NCI-H2107 (cell line): ENCODE measurements around the gene USP16.
"Not testable (repeated sequence)": the region's sequence is repeated elsewhere in the genome, so short reads cannot be mapped to it uniquely, and the experiment has no call there.

Experiments
- DNase-seq: peaks from one replicate; lab custom pipeline; 2025; lab: John Stamatoyannopoulos, UW

USP16 gene

DNA sequence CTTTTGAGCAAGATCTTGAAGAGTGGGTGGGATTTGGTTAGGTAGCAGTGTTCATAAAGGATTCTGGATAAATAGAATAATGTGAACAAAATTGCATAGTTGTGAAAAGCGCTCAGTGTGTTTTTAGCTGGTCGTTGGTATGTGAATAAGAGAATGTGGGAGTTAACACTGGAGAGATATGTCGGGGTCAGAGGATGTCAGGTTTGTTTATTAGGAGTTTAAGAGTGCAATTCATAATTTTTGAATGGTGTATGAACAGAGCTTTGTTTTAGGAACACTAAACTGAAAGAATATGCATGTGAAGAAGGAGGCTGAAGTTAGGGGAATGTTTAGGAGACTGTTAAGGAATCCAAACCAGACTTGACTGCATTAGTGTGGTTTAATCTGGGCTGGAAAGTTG, 9.4 kb downstream of the USP16 start:
- DNase-seq, result no peak

DNA sequence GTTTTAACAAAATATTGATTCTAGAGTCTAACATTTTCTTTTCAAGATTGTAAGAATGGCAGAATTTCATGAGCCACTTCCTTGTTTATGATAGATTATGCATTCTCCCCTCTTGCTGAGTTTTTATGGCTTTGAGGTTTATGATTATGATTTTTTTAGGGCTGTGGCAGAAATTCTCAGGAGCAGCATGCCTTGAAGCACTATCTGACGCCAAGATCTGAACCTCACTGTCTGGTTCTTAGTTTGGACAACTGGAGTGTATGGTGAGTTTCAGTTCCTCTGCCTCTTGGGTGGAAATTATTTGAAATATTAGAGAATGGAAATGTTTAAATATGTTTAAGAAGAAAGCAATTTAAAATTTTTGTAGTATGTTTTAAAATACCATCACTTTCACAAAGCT, 10.2 kb downstream of the USP16 start:
- DNase-seq, result no peak

DNA sequence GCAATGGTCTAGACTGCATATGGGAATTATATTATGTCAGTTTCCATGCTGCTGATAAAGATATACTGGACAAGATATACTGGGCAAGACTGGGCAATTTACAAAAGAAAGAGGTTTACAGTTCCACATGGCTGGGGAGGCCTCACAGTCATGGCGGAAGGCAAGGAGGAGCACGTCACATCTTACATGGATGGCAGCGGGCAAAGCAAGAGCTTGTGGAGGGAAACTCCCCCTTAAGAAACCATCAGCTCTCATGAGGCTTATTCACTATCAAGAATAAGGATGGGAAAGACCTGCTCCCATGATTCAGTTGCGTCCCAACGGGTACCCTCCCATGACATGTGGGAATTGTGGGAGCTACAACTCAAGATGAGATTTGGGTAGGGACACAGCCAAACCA, 27.8 kb downstream of the USP16 start:
- no peak for DNase-seq

DNA sequence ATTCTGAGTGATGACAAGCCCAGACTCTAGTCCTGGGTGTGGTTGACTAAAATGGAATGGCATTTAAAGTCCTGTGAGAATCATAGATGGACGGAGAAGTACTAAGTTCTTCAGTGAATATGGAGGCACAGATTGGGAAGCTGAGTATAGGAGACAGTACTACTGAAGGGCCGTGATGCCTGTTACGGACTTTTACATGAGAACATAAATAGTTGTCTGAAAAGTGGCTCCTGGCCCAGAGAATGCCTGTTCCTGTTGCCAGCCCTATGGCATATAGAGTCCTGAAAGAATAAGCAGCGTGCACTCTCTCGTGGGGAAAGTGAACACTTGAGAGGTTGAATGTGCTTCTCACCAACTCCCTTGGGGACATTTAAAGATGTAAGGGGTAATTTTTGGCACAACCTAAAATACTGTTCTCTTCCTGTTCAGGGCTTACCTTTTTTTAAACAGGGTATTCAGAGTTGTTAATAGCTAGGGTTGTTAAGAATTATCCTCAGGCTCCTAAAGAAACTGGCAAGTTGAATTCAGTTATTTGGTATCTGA, 28.6 kb downstream of the USP16 start:
- peak; percentile 34 for DNase-seq

DNA sequence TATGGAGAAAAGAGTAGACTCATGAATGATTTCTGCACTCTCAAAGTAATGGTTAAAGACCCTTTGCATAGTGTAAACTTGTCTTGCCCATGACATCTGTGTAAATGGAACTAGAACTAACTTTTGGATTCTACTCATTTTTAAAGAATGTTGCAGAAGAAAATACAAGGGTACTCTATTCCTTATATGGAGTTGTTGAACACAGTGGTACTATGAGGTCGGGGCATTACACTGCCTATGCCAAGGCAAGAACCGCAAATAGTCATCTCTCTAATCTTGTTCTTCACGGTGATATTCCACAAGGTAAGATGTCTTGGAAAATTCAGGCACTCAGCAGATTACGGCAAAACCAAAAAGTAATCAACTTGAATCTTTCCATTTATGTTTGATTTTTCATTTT, 29.2 kb downstream of the USP16 start:
- DNase-seq, result no peak

DNA sequence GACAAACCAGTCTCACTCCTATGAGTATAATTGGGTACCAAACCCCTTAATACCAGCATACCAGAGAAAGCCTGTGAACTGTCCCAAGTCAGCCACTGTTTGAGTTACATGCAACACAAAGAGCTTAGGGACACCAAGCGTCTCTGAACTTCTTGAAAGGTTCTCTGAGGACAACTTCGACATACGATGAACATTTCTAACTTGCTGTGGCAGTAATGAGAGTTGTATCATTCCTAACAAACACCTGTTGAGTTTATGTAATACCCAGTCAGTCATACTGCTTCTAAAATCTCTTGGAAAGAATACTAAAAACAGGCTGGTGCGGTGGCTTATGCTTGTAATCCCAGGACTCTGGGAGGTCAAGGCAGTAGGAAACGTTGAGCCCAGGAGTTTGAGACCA, 30.6 kb downstream of the USP16 start:
- no peak for DNase-seq

DNA sequence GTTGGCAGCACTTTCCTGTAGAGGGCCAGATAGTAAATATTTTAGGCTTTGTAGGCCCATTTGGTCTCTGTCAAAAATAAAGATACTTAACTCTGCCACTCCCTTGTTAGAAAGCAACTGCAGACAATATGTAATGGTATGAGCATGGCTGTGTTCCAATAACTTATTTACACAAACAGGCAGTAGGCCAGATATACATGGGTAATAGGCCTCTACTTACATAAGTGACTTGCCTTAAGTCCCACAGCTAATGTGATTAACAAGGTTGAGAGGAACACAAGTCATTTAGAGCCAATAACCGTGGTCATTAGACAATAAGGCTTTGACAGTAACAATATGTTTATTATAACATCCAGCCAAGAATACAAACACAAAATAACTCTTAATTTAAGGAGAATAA, 31.5 kb downstream of the USP16 start:
- no peak for DNase-seq

DNA sequence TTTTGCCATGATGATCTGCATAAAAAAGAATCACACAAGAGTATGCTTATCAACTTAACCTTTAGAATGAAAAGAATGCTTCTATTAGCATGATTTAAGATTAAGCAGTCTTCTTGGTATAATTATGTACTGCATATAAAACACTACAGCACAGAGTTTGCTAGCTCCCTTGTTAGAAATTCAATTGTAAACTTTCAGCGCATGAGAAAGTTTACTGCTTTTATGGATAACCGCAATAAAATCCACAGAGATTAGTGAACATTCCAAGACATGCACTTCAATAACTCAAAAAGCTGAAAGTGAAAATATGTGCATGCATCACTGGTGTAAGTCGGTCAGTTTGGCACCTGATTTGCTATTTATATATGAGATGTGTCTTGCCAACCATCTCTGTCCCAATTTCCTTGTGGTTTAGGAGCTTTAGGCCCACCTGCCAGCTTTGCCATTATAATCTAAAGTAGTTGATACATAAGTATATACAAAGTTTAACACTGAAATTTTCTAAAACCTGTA, 32.1 kb downstream of the USP16 start:
- no peak for DNase-seq

DNA sequence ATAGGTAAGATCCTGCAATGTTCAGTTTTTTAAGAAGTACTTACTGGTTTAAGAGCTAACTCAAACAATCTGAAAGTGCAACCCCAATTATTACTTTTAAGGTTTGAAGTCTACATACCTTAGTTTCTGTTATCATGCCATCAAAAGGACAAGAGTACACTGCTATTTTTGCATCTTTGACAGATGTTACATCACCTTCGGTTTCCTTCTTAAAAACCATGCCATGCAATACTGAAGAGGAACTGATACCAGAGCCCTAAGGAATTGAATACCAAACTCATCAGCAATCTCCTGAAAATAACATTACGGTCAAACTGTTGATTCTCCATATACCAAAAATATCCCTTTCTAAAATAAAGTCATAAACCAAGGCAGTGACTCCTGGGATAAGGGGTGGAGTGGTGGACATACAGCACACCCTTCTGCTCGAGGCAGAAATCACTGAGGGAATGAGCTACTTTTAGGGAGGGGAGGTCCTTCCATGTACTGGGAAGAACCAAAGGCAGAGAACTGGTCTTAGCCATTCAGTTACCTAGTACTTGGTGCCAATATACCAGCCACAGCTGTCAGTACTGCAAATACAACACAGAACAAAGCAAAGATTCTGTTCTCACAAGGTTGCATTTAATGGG, 40.5 kb downstream of the USP16 start:
- no peak for DNase-seq

DNA sequence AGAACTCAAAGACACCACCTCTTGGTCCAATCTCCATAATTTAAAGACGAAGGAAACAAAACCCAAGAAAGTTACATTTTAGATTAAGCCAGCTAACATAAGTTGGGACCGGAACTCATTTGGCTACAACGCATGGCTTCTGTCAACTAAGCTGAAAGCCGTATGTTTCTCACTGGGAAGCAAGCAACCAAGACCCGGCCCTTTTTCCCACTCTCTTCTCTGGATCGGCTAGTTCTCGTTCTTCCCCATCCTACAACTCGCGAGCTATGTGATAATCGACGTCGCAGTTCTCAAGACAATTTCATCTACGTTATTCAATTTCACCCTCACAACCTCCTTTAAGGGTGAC, 48.4 kb downstream of the USP16 start:
- DNase-seq, result no peak

DNA sequence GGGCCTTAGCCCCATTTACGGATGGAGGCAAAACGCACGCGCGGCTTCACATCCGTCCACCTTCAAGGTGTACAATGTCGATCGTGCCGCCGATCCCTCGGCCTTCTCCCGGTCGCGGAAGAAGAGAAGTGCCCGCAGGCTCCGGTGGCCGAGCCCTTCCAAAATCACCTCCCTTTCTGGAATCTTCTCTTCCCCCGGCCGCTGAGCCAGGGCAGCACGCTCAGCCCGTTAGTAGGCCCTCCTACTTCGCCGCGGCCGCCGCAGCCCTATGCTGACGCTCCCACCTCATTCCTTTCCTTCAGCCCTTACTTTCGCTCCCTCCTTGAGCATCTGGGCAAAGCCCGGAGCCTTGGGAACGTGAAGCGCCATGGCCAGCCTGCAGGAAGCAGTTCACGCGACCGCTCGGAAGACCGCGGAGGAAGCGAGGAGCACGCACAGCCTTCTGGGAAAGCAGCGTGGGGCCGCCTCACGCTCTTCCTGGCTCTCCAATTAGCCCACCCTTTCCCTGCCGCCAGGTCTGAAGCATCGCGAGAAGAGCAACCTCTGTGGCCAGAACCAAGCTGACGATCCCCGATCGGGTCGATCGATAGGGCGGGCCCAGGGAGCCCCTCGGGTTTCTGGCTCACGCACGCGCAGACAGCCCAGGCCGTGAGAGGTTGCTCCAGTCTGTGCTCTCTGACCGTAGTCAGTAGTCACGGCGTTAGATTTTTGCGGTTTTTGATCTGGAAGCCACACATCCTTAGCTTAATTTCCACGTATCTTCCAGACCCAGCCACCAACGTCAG, 48.9 kb downstream of the USP16 start, which contains the start of gene CCT8:
TSS of gene CCT8 (minus strand) at position 427 of the 785 bp plus-strand sequence. CDS start at position 369, 58 bp downstream.
- DNase-seq, result peak; percentile 97

DNA sequence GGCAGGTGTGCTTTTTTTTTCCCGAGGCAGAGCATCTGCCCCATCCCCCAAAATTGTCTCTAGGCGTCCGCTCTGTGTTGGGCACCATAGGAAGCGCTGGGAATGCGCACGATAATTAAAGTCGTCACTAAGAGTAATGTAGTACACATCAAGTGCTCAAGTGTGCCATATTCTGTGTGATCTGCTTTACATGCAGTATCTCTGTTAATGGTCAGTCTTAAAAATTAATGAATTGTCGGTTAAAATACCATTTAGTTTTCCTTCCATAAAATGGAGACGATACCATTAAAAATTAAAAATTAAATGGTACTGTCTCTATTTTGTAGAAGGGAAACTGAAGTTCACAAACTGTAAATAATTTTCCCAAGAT, 49.5 kb downstream of the USP16 start:
- DNase-seq, result no peak

DNA sequence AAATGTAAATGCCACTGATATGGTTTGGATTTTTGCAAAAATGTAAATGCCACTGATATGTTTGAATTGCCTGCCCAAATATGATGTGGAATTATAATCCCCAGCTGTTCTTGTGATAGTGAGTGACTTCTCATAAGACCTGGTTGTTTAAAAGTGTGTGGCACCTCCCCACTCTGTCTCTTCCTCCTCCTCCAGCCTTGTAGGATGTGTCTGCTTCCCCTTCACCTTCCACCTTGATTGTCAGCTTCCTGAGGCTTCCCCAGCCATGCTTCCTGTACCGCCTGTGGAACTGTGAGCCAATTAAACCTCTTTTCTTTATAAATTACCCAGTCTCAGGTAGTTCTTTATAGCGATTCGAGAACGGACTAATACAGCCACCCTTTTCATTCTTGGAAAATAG, 50.3 kb downstream of the USP16 start:
- no peak for DNase-seq

DNA sequence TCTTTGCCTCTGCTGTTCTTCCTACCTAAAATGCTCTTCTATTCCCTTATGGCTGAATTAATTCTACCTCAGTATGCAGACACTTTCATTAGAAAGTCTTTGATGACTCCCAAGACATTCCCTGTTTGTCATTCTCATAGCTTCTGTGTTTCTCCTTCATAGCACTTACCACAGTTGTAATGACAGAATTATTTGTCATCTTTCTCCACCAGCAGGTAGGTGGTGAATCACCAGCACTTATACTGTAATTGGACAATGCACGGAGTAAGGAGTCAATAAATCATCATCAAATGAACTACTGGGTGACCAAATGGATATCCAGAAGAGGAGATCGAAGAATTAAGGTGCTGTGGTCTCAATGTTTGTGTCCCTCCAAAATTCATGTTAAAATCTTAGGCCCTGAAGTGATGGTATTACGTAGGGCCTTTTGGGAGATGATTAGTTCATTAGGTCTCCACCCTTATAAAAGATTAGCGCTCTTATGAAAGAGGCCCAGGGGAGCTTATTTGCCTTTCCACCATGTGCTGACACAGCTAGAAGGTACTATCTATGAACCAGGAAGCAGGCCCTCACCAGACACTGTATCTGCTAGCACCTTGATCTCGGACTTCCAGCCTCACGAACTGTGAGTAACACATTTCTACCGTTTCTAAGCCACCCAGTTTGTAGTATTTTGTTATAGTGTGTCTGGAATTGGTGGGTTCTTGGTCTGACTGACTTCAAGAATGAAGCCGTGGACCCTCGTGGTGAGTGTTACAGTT, 51.4 kb downstream of the USP16 start:
- no peak for DNase-seq

DNA sequence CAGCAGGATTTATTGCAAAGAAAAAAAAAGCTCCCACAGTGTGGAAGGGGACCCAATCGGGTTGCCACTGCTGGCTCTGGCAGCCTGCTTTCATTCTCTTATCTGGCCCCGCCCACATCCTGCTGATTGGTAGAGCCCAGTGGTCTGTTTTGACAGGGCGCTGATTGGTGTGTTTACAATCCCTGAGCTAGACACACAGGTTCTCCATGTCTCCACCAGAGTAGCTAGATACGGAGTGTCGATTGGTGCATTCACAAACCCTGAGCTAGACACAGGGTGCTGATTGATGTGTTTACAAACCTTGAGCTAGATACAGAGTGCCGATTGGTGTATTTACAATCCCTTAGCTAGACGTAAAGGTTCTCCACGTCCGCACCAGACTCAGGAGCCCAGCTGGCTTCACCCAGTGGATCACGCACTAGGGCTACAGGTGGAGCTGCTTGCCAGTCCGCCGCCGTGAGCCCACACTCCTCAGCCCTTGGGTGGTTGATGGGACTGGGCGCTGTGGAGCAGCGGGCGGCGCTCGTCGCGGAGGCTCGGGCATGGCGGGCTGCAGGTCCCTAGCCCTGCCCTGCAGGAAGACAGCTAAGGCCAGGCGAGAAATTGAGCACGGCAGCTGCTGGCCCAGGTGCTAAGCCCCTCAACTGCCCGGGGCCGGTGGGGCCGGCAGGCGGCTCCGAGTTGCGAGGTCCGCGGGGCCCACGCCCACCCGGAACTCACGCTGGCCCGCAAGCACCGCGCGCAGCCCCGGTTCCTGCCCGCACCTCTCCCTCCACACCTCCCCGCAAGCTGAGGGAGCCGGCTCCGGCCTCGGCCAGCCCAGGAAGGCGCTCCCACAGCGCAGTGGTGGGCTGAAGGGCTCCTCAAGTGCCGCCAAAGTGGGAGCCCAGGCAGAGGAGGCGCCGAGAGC, 52.5 kb downstream of the USP16 start:
- not testable (repeated sequence) for DNase-seq

DNA sequence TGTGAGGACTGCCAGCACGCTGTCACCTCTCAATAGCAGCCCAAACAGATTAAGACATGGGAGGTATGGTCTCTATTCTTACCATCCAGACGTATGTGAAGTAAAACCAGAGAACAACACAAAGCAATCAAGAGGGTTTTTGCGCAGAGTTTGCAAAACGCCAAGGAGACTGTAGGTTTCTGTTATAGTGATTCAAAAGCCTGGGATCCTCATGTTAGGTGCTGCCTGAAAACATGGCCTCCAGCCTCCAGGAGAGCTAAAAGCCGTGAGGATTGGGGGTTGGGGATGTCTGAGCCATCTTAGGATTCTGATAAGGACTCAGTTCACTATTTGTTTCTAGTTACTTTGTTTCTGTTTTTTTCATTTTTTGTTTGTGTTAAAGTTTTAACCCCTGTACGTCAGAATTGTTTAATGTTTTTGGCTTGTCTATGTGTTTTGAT, 53.2 kb downstream of the USP16 start:
- no peak for DNase-seq

DNA sequence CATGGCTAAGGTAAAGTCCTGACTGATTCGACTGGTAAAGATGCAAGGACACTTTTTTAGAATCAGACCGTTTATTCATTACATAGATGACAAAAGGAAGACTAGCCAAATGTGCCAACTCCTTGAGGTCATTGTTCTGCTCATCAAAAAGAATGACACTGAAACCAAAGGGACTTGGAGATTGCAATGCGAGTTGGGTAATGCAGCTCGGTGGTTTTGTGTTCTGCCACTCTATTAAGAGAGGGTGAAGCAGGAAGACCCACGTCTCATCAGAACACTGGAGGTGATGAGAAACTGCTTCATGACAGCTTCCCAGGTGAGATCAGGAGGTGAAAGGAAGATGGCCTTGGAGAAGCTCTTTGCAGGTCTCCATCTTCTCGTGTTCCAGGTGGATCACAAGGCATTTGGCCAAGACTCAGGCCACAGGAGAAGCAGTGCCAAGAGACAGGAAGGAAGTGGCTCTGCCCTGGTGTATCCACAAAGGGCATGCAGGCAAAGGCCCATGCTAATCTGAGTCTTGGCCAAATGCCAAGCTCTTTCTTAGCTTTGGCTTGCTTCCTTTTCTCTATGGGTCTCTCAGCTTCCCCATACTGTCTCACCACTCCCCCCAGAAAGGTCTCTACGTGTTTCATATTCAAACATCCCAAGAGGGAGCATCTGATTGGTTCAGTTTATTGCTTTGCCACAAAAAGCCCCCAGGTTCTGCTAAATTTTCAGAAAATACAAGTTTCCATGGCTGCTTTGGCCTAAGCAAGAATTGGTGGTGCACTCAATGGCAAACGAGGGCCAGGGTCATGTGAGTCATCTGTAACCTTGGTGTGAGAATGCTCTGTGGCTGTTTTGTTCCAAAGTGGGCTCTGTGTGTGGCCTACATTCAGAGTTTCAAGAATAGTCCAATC, 54.6 kb downstream of the USP16 start:
- no peak for DNase-seq

DNA sequence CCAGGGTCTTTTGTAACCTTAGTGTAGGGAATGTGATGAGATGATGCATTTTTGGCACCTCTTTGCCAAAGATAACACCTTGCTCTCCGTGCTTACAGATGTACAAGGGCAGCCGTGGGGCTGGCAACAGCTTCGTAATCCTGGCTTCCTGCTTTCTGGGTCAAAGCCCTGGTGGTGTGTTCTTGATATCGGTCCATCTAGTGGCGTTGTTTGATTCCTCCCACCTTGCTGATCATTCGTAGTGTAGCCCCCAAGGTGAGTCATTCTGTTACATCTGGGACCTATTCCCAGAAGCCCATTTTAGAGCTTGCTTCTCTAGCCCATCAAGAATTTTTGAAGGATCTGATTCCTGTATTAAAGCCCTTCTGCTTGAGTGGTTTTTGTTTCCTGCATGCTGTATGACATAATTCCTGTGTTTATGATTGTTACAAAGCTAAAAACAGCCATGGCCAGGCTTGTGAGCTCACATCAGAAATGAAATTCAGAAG, 56.0 kb downstream of the USP16 start:
- DNase-seq, result no peak

DNA sequence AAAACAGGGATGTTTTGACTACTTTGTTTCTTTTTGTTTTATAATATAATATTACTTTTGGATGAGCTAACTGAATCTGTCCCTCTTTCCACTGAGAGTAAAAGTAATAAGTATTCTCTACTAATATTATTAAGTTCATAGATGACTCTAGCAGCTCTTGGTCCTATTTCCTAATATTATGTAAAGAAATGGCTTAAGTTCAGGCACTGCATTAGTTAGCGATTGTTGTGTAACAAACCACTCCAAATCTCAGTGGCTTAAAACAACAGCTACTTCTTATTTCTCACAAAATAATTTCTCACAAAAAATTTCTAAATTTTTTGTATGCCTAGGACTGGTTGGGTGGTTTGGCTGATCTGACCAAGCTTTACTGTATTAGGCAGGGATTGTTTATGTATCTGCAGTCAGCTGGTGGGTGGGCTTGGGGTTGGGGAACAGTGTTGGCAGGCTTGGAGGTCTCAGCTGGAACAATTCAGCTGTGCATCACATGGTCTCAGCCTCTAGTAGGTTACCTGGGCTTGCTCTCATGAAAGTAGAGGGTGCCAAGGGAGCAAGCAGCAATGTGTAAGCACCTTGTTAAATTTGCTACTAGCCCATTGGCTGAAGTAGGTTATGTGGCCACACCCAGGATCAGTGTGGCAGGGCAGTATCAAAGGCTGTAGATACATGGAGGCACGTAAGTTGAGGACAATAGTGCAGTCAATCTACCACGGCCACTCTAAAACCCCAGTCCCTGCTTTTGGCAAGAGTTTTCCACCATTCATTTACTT, 57.8 kb downstream of the USP16 start:
- DNase-seq, result no peak

DNA sequence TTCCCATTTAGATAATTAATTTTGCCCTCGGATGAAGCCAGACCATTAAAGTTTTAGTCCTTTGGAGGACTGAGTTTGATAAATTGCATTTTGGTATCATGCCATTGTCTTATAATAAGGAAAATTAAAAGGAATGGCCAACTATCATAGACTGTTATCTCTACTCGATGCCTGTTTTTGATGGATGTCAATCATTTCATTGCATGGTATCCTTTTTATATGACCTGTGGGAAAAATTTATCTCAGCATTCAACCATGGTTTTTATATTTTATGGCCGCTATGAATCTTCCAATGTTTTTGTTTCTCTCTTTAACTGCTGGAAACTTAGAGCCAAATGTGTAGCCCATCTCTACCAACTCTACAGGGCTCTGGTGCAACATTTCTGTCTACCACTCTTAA, 58.8 kb downstream of the USP16 start:
- DNase-seq, result no peak
